ENCODE measurements around the gene TRPM3. TPM values are rescaled to one million over a fixed set of nuclear protein-coding genes. Genes with fewer than 3 reads are reported as not detected.

Gene TRPM3
- total and polyA plus RNA-seq, 12 donors = 0.27 to 5.3 (median 1.8) TPM

DNA sequence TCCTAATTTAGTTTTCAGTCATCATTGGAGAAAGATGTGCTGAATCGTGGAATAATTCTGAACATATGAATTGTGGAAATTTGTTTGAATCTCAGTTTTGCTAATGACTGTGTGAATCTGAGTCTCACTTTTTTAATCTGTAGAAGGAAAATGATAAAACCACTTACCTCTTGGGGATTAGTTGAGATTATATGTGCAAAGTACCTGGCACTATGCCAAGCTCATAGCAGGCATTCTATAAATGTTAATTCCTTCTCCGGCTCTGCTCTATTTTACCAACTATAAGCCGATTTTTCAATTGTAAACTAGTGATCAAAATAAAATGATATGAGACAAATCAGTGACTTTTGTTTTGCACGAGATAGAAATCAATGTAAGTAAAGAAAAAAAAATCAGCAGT is 290.8 kb downstream of the TRPM3 start:
- Histone ChIP-seq H3K36me3 (replicated peaks in 1 of 2) (no peaks in the 10 kb centered on the region), H3K27ac (no peak overlapping the region), H3K9me3 (replicated peaks in 1 of 3) (no peaks in the 10 kb centered on the region), H3K4me3 (no peak overlapping the region), H3K27me3 (no peaks in the 10 kb centered on the region), H3K4me1 (replicated peaks in 1 of 2) (no peaks in the 10 kb centered on the region)
- WGBS, 4 donors = 81 to 83% (median 83%) methylated on average over 4 of the region's 4 CpGs
- TF ChIP-seq CTCF (IDR thresholded peaks at IDR 0.05) (no peak), POLR2A (IDR thresholded peaks at IDR 0.05) (no peak)
- no peak for DNase-seq
- intact Hi-C loops (cut with DNase I) = no loop called here

DNA sequence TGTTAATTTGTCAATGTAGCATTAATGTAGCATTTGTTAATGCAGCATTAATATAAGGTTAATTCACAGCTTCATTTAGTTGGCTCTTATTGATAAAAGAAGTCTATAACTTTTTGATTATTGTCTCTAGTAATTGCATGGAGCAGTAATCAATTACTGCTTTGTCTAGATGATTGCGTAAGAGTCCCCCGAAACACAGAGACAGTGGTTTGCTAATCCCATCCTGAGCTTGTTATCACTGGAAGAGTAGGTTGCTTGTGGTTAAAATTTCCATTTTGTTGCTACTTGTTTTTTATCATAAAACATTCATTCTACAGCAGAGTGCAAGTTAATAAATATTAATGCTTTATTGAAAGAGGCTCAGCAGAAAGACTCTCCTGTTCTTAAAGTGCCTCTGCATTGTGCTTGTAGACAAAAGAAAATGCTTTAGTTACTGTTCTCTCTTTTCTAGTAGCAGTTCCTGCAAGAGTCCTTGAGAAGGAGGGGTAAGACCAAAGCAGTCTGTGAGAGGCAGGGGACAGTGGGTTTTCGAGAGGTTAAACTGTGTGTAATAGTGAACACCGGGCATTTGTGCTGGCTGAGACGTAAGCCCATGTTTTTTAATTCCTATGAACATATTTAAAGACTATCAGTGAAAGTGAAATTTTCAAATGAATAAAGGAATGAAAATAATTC is 291.7 kb downstream of the TRPM3 start:
- H3K27me3 ChIP-seq = no peaks in the 10 kb centered on the region
- DNase-seq = no peak
- TF ChIP-seq CTCF (IDR thresholded peaks at IDR 0.05) (no peak), POLR2A (IDR thresholded peaks at IDR 0.05) (no peak)
- 77 to 81% (median 79%) methylated on average over 5 of the region's 5 CpGs for WGBS, 4 donors
- no peaks in the 10 kb centered on the region for H3K9me3 ChIP-seq (replicated peaks in 1 of 3)
- H3K36me3 ChIP-seq (replicated peaks in 1 of 2) = no peaks in the 10 kb centered on the region
- H3K4me1 ChIP-seq (replicated peaks in 1 of 2) = no peaks in the 10 kb centered on the region
- H3K4me3 ChIP-seq = no peak overlapping the region
- intact Hi-C loops (cut with DNase I) = no loop called here
- no peak overlapping the region for H3K27ac ChIP-seq

- WGBS, 4 donors = 96 to 99% (median 97%) methylated on average over 3 of the region's 3 CpGs
- H3K9me3 ChIP-seq (replicated peaks in 1 of 3) = no peaks in the 10 kb centered on the region
Observed at GRCh38 chr9:70826562-70826961, 294.9 kb downstream of the TRPM3 start.

DNA sequence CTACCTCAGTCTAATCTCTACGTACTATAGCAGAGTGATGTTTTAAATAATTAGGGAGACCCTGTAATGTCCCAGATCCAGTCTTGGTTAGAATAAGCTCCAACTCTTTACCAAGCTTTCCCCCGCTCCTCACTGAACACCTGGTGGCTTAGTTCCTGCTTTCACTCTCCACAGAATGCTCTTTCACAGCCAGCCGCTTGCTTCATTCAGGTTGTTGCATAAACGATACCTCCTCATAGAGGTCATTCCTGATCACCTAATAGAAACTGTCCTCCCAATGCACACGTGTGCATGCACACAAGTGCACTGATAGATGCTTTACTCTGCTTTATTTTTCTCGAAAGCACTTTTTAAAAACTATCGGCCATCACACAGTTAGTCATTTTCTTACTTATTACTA is 298.1 kb downstream of the TRPM3 start:
- no peaks in the 10 kb centered on the region for H3K4me1 ChIP-seq (replicated peaks in 1 of 2)
- WGBS, 4 donors = 85 to 90% (median 87%) methylated on average over 7 of the region's 7 CpGs
- no peaks in the 10 kb centered on the region for H3K36me3 ChIP-seq (replicated peaks in 1 of 2)
- no peaks in the 10 kb centered on the region for H3K9me3 ChIP-seq (replicated peaks in 1 of 3)
- H3K27me3 ChIP-seq = no peaks in the 10 kb centered on the region
- intact Hi-C loops (cut with DNase I) = no loop called here
- H3K27ac ChIP-seq = no peak overlapping the region
- DNase-seq = no peak
- no peak overlapping the region for H3K4me3 ChIP-seq
- TF ChIP-seq POLR2A (IDR thresholded peaks at IDR 0.05) = no peak
- no peak for TF ChIP-seq CTCF (IDR thresholded peaks at IDR 0.05)

More at GRCh38 chr9:70826562-70826961, 294.9 kb downstream of the TRPM3 start:
- intact Hi-C loops (cut with DNase I) = no loop called here
- H3K36me3 ChIP-seq (replicated peaks in 1 of 2) = no peaks in the 10 kb centered on the region
- H3K4me1 ChIP-seq (replicated peaks in 1 of 2) = no peaks in the 10 kb centered on the region
- no peak overlapping the region for H3K27ac ChIP-seq
- no peaks in the 10 kb centered on the region for H3K27me3 ChIP-seq
- TF ChIP-seq CTCF (IDR thresholded peaks at IDR 0.05) = no peak
- no peak for TF ChIP-seq POLR2A (IDR thresholded peaks at IDR 0.05)
- no peak overlapping the region for H3K4me3 ChIP-seq
- no peak for DNase-seq

Data from adrenal gland (tissue), 12 donors.